ENCODE measurements around the gene KRTAP10-11.

DNA sequence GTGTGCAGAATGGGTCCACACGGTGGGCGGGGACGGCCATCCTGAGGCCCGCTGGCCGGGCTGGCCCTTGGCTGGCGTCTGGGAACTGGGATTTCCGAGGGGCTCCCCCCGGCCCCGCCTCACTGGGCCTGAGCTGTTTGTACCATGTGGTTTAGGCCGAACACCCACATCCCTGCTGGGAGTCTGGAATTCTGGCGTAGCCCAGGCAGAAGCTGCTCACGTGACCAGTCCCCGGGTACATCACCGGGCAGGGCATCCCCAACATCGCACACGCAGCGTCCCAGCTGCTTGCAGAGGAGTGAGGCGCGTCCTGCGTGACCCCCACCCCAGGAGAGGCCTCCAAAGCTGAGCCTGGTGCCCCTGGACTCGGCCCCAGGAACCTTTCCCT is 43.8 kb upstream of the KRTAP10-11 start:
- TF ChIP-seq, protein P1, sequence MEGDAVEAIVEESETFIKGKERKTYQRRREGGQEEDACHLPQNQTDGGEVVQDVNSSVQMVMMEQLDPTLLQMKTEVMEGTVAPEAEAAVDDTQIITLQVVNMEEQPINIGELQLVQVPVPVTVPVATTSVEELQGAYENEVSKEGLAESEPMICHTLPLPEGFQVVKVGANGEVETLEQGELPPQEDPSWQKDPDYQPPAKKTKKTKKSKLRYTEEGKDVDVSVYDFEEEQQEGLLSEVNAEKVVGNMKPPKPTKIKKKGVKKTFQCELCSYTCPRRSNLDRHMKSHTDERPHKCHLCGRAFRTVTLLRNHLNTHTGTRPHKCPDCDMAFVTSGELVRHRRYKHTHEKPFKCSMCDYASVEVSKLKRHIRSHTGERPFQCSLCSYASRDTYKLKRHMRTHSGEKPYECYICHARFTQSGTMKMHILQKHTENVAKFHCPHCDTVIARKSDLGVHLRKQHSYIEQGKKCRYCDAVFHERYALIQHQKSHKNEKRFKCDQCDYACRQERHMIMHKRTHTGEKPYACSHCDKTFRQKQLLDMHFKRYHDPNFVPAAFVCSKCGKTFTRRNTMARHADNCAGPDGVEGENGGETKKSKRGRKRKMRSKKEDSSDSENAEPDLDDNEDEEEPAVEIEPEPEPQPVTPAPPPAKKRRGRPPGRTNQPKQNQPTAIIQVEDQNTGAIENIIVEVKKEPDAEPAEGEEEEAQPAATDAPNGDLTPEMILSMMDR (IDR thresholded peaks at IDR 0.05) = no peak
- TF ChIP-seq POLR2A (IDR thresholded peaks at IDR 0.05) = no peak
